GM18499 (cell line): Measurements from ENCODE around the gene PDLIM4.

ENCODE experiments used
- ATAC-seq: cut with Tn5 transposase; IDR thresholded peaks from one replicate; pipeline ENCODE4 v1.9.1; 2021; ENCODE audit warnings: moderate number of reproducible peaks; ENCODE audit not compliant: insufficient read depth, unreplicated experiment

Gene PDLIM4

GRCh38 chr5:132226516-132227234 lies 30.8 kb upstream of the PDLIM4 start:
- no peak for ATAC-seq

GRCh38 chr5:132227235-132227484 lies 30.3 kb upstream of the PDLIM4 start:
- ATAC-seq, result no peak

DNA sequence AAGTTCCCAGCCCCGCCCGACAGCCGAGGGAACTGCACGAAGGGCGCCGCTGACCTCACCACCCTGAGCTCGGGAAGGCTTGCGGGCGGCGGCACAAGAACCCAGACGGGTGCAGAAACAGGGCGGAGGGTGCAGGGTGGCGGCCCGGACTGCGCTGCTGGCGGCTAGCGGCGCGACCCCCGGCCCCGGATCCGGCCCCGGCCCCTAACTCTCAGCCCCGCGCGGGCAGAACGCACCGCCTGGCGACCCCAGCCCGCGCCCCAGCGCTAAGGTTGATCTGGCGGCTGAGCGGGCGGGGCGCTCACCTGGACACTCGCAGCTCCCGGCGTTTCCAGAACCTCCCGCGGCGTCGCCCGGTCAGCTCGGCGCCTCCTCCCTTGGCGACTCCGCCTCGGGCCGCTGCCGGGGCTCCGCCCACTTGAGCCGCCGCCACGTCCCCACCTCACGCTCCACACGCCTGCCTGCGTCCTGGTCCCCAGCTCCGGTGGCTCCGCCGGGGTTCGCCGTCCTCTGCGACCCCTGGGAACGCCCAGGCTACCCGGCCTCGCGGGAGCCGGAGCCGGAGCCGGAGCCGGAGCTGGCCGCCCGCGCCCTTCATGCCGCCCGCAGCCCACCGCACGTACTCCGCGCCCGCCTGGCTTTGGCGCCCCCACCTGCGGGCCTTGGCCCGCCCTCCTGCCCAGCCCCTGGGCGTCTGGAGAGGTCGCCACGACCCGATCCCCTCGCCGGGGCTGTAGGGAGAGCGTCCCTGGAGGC lies 29.8 kb upstream of the PDLIM4 start, which contains the start of gene P4HA2:
P4HA2 (minus strand) TSS at position 369 of the 756 bp plus-strand sequence. CDS start 9,227 bp downstream, outside the sequence.
- peak; percentile 40 for ATAC-seq

GRCh38 chr5:132228241-132229035 lies 29.1 kb upstream of the PDLIM4 start:
- no peak for ATAC-seq

DNA sequence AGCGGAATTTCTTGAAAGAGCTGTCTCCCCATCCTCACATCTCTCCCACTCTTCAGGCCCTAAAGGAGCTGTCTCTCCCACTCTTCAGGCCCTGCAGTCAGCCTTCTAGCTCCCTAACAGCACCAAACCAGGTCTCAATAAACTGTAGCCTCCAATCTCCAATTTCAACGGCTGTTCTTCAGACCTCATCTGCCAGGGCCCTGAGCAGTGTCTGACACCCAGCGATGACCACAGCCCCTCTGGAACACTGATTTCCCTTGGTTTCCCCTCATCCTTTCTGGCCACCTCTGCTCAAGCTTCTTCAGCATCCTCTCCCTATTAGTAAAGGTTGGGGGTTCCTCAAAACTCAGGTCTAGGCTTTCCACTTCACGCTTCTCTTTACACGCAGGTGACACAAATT lies 28.3 kb upstream of the PDLIM4 start:
- no peak for ATAC-seq

DNA sequence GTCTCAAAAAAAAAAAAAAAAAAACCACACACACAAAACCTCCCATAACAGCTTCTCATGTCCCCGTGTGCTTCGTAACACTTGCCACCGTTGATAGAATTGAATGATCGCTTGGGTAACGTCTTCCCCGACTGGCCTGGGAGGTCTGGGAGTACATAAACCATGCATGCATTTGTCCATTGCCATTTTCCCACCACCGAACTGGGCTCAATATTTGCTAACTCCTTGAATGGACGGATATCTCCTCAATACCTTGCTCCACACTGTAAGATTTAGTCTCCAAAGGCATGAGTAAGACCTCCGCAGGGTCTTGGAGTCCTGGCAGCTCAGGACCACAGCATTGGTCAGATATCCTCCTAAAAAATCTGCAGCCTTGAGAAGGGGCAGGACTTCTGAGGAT lies 26.6 kb upstream of the PDLIM4 start:
- no peak for ATAC-seq

- ATAC-seq, result no peak
Measured at GRCh38 chr5:132232465-132232864, 25.0 kb upstream of the PDLIM4 start.

DNA sequence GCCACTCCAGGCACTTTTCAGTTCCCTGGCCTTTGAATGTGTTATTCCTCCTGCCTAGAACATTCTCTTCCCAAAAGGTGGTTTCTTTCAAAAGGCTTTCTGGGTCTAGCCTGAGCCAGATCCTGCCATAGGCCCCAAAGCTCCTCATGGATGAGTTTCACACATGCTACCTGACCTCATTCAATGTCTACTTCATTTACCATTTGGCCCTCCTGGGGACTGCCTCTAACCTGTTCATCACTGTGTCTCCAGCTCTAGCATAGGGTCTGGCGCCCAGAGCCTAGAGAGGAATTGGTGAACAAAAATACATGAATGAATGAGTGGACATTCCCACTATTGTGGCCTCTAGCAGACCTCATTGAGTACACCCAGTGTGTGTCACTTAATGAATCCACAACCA lies 24.4 kb upstream of the PDLIM4 start:
- no peak for ATAC-seq

- no peak for ATAC-seq
Measured at GRCh38 chr5:132233811-132234683, 23.4 kb upstream of the PDLIM4 start.

DNA sequence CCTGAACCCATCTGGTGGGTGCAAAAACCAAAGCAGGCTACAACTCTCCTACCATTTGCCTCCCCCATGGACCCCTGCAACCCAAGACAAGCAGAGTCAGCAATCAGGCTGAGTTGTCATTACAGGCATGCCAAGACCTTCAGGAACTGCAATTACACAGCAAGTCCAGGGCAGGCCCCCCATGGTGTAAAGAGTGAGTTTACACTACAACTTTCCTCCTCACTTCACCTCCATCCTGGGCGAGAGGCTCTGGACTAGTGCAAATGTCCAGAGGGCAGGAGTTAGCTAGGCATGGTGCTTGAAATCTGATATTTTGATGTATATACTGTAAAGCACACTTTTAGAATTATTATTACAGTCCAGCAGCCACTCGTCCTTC lies 22.8 kb upstream of the PDLIM4 start:
- no peak for ATAC-seq

DNA sequence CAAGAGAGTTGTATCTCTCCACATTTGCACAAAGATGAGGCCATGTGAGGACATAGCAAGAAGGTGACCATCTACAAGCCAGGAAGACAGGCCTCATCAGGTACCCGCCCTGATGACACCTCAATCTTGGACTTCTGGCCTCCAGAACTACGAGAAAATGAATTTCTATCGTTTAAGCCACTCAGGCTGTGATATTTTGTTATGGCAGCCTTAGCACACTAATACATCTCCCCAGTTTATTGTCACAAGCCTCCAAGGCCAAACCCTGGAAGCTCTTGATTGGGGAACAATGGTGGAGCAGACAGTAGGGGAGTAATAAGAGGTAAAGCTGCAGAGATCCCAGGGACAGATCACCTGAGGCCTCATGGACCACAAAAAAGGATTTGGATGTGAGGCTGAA lies 22.2 kb upstream of the PDLIM4 start:
- no peak for ATAC-seq

GRCh38 chr5:132237141-132237540 lies 20.4 kb upstream of the PDLIM4 start:
- no peak for ATAC-seq

DNA sequence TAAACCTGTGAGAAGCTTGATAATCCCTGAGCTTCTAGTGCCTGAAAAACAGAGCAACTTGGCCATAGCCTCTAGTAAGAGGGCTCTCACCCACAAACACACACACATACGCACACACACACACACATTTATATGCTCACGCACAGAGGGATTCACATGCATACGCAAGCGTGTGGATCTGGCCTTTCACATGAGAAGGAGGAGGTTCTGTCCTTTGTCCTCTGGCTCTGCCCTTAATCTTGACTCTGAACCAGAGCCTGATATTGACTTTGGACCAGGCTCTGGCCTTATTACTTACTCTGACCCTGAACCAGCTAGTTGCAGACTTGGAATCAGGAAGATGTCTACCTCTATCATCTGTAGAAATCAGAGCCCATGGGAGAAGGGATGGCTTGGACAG lies 19.8 kb upstream of the PDLIM4 start:
- no peak for ATAC-seq

DNA sequence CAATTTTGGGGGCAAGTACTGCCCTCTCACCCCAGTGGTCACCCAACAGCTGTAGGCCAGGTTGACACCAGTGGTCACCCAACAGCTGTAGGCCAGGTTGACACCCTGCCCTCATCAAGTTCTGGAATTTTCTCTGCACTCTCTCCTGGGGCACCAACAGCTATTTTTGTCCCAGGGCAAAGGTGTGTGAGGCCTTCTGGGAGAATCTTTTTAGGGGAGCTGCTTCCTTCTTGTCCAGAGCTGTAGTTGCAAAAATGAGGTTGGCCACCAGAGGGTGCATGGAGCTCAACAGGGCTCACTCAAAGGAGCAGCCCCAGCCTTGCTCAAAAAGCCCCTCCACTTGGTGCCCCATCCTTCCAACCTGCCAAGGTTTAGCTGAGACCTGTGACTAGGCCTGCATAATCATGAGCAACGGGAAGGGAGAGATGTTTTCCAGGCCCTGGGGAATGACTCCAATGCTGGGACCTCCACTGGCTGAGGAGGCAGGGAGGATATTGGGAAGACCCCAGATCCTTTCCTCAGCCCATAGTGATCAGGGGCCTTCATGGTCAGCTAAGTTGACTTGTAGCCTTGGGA lies 19.2 kb upstream of the PDLIM4 start:
- no peak for ATAC-seq

- no peak for ATAC-seq
Measured at GRCh38 chr5:132238901-132239500, 18.5 kb upstream of the PDLIM4 start.

DNA sequence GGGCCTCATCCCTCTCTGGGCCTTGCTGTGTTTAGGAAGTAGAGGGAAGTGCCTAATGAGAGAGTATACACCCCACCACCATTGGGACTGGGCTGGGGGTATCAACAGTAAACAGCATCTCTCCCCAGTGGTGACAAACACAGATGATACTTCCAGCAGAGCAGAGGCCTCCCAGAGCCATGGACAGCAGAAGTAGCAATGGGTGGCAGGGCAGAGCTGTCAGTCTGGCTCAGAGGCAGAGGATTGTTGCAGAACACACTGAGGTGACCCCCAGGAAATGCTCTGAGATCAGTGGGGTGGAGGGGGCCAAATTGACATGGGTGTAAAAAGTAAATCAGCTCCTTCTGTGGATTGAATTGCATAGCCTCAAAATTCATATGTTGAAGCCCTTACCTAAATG lies 17.7 kb upstream of the PDLIM4 start:
- no peak for ATAC-seq

- ATAC-seq, result no peak
Measured at GRCh38 chr5:132243366-132243977, 14.0 kb upstream of the PDLIM4 start.

GRCh38 chr5:132245593-132245992 lies 11.9 kb upstream of the PDLIM4 start:
- no peak for ATAC-seq

GRCh38 chr5:132246806-132247205 lies 10.7 kb upstream of the PDLIM4 start:
- ATAC-seq, result no peak
